CD14-positive monocyte (primary cell): ENCODE data around the gene ZMAT3. TPM values are rescaled to one million over a fixed set of nuclear protein-coding genes. Genes with fewer than 3 reads are reported as not detected.

Source experiments
- DNase-seq, 3 donors: peaks; one replicate each; pipeline ENCODE4 v3.0.0-alpha.2; 2011 to 2022
- H2AFZ ChIP-seq: 2 replicates; pipeline ENCODE4 v1.6.0; 2012; ENCODE audit warnings: mild to moderate bottlenecking, low read depth, low read length, inconsistent platforms; ENCODE audit not compliant: insufficient read depth, poor library complexity, severe bottlenecking
- H3K27ac ChIP-seq, 2 donors: 1 replicate in 1 of 2; 2 replicates in 1 of 2; pipeline ENCODE4 v1.5.1; 2012 to 2013; ENCODE audit warnings: low read length in 2 of 2, control low read depth in 1 of 2, inconsistent platforms in 1 of 2, low read depth in 1 of 2, mild to moderate bottlenecking in 1 of 2
- H3K27me3 ChIP-seq, 2 donors: one replicate each; pipeline versions ENCODE4 v1.6.0 to v1.6.1; 2011 to 2013; ENCODE audit warnings: low read length in 2 of 2; ENCODE audit not compliant: control insufficient read depth in 2 of 2, insufficient read depth in 2 of 2
- H3K36me3 ChIP-seq, 2 donors: replicated peaks in 1 of 2; 1 replicate in 1 of 2; 2 replicates in 1 of 2; pipeline versions ENCODE4 v1.5.1 to v1.6.1; 2012 to 2013; ENCODE audit warnings: low read length in 2 of 2, control low read depth in 1 of 2, inconsistent platforms in 1 of 2, mild to moderate bottlenecking in 1 of 2; ENCODE audit not compliant: insufficient read depth in 2 of 2, control insufficient read depth in 1 of 2
- H3K4me1 ChIP-seq, 2 donors: 1 replicate in 1 of 2; 2 replicates in 1 of 2; pipeline versions ENCODE4 v1.5.1 to v1.6.1; 2012 to 2013; ENCODE audit warnings: low read length in 2 of 2, control low read depth in 1 of 2, inconsistent platforms in 1 of 2, mild to moderate bottlenecking in 1 of 2, moderate library complexity in 1 of 2; ENCODE audit not compliant: insufficient read depth in 2 of 2, control insufficient read depth in 1 of 2
- H3K4me2 ChIP-seq: replicated peaks from 2 replicates; pipeline ENCODE3; 2012; ENCODE audit warnings: low read length, moderate library complexity, mild to moderate bottlenecking; ENCODE audit not compliant: poor library complexity, severe bottlenecking; ENCODE audit errors: extremely low read depth
- H3K4me3 ChIP-seq, 3 experiments: fragments of 200-600 bp in 1 of 3; sonication (generic) in 1 of 3; replicated peaks in 1 of 3; 1 replicate in 2 of 3; 2 replicates in 1 of 3; pipeline ENCODE4 v1.5.1; 2011 to 2013; ENCODE audit warnings: low read length in 3 of 3, mild to moderate bottlenecking in 3 of 3, control low read depth in 2 of 3, low read depth in 2 of 3, inconsistent platforms in 1 of 3, moderate library complexity in 1 of 3
- H3K79me2 ChIP-seq: 2 replicates; pipeline ENCODE4 v1.6.0; 2012; ENCODE audit warnings: mild to moderate bottlenecking, control low read depth, inconsistent platforms, low read length, moderate library complexity; ENCODE audit not compliant: insufficient read depth
- H3K9ac ChIP-seq: 2 replicates; pipeline ENCODE4 v1.6.0; 2017; ENCODE audit warnings: low read length, mild to moderate bottlenecking; ENCODE audit not compliant: insufficient read depth, poor library complexity, severe bottlenecking
- H3K9me3 ChIP-seq, 2 donors: replicated peaks in 1 of 2; 1 replicate in 1 of 2; 2 replicates in 1 of 2; pipeline versions ENCODE4 v1.5.1 to v1.6.1; 2012 to 2013; ENCODE audit warnings: low read length in 2 of 2, control low read depth in 1 of 2; ENCODE audit not compliant: control insufficient read depth in 1 of 2, insufficient read depth in 1 of 2
- H4K20me1 ChIP-seq: 2 replicates; pipeline ENCODE4 v1.6.0; 2012; ENCODE audit warnings: mild to moderate bottlenecking, low read length, control low read depth, moderate library complexity; ENCODE audit not compliant: insufficient read depth
- H3K27ac Mint-ChIP-seq, 7 donors: one replicate each; pipeline ENCODE4 v1.8.0; 2020; ENCODE audit warnings: mild to moderate bottlenecking in 7 of 7, mixed read lengths in 7 of 7, moderate library complexity in 6 of 7, inconsistent platforms in 2 of 7
- H3K27me3 Mint-ChIP-seq, 3 donors: one replicate each; pipeline ENCODE4 v1.8.0; 2021 to 2022; ENCODE audit warnings: low read depth in 3 of 3, mild to moderate bottlenecking in 3 of 3, mixed read lengths in 3 of 3, moderate library complexity in 3 of 3, inconsistent platforms in 1 of 3
- H3K36me3 Mint-ChIP-seq, 2 donors: one replicate each; pipeline ENCODE4 v1.8.0; 2020; ENCODE audit warnings: mixed read lengths in 2 of 2, inconsistent platforms in 1 of 2, mild to moderate bottlenecking in 1 of 2
- H3K4me1 Mint-ChIP-seq: one replicate; pipeline ENCODE4 v1.8.0; 2020; ENCODE audit warnings: mild to moderate bottlenecking, mixed read lengths
- H3K4me3 Mint-ChIP-seq, 2 donors: one replicate each; pipeline ENCODE4 v1.8.0; 2020; ENCODE audit warnings: mild to moderate bottlenecking in 2 of 2, mixed read lengths in 2 of 2, moderate library complexity in 1 of 2
- H3K9me3 Mint-ChIP-seq, 7 donors: one replicate each; pipeline ENCODE4 v1.8.0; 2020 to 2022; ENCODE audit warnings: mixed read lengths in 7 of 7, mild to moderate bottlenecking in 6 of 7, moderate library complexity in 6 of 7, inconsistent platforms in 2 of 7
- WGBS: methylation state at CpG from one replicate; pipeline ENCODE4 v1.1.5; 2013; ENCODE audit warnings: missing lambda C conversion rate; ENCODE audit not compliant: insufficient coverage; 5-methylcytosine and 5-hydroxymethylcytosine counted together
- intact Hi-C, 2 donors: fragments of 100-400 bp; cut with micrococcal nuclease; formaldehyde crosslinking; loops; one replicate each; pipeline versions ENCODE4 v1.15.0 to v1.15.1; 2023
- polyA plus RNA-seq, 3 donors: library from polyadenylated mRNA; depleted of rRNA in 1 of 3; unstranded in 2 of 3; stranded (reverse) in 1 of 3; fragments of 300-500 nt in 2 of 3; fragments of >200 nt in 1 of 3; fragmentation: Illumina TruSeq in 2 of 3; gene quantifications; 1 replicate in 2 of 3; 2 replicates in 1 of 3; pipeline ENCODE4 v1.2.3, GENCODE V29; 2012 to 2021
- TF ChIP-seq, protein P1 (sequence below): fragments of 200-600 bp; IDR thresholded peaks from one replicate; pipeline ENCODE4 v1.8.0; 2022; ENCODE audit warnings: antibody characterized with exemption, mild to moderate bottlenecking

The ZMAT3 gene
- polyA plus RNA-seq, 3 donors, result 3.9 to 9.9 (median 7.9) TPM

DNA sequence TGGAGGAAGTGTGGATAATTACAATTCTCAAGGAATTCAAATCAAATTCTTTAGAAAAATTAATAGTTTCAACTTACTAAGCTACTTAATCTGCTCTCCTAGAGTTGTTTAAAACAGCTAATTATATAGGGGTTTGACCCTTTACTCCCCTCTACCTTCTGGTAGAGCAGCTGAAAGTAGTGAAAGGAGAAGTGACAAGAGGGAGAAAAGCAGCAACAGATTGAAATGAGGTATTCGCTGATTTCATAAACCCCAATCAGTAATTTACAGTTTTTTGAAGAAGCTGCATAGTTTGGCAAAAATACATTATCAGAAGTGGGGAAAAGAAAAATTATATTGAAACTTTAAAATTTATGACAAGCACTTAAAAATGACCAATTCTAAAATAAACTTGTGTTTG is 52.8 kb downstream of the ZMAT3 start:
- Histone ChIP-seq H3K79me2 (no peaks in the 10 kb centered on the region), H3K27ac (no peak overlapping the region), H3K4me2 (no peak overlapping the region), H3K4me3 (no peak overlapping the region), H3K27me3 (no peaks in the 10 kb centered on the region), H3K4me1 (no peaks in the 10 kb centered on the region), H3K9ac (no peak overlapping the region), H4K20me1 (no peaks in the 10 kb centered on the region), H2AFZ (no peak overlapping the region), H3K36me3 (peaks cover 0 to 11% of the 10 kb centered on the region in 2 donors), H3K9me3 (no peaks in the 10 kb centered on the region)
- WGBS, result no CpG with 5 or more reads among the region's 1 CpG
- Mint-ChIP-seq H3K4me3 (no peak overlapping the region), H3K36me3 (peaks cover 15 to 16% of the 10 kb centered on the region in 2 donors), H3K9me3 (no peaks in the 10 kb centered on the region), H3K4me1 (peaks cover 9% of the 10 kb centered on the region), H3K27me3 (no peaks in the 10 kb centered on the region), H3K27ac (no peak overlapping the region)
- no peak for DNase-seq
- intact Hi-C loops, result loop anchor here (5.0 to 10.0 kb wide), 2 partner anchors 296 to 298 kb away; no protein-coding TSS in a partner anchor
- TF ChIP-seq, protein P1, sequence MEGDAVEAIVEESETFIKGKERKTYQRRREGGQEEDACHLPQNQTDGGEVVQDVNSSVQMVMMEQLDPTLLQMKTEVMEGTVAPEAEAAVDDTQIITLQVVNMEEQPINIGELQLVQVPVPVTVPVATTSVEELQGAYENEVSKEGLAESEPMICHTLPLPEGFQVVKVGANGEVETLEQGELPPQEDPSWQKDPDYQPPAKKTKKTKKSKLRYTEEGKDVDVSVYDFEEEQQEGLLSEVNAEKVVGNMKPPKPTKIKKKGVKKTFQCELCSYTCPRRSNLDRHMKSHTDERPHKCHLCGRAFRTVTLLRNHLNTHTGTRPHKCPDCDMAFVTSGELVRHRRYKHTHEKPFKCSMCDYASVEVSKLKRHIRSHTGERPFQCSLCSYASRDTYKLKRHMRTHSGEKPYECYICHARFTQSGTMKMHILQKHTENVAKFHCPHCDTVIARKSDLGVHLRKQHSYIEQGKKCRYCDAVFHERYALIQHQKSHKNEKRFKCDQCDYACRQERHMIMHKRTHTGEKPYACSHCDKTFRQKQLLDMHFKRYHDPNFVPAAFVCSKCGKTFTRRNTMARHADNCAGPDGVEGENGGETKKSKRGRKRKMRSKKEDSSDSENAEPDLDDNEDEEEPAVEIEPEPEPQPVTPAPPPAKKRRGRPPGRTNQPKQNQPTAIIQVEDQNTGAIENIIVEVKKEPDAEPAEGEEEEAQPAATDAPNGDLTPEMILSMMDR, result no peak

DNA sequence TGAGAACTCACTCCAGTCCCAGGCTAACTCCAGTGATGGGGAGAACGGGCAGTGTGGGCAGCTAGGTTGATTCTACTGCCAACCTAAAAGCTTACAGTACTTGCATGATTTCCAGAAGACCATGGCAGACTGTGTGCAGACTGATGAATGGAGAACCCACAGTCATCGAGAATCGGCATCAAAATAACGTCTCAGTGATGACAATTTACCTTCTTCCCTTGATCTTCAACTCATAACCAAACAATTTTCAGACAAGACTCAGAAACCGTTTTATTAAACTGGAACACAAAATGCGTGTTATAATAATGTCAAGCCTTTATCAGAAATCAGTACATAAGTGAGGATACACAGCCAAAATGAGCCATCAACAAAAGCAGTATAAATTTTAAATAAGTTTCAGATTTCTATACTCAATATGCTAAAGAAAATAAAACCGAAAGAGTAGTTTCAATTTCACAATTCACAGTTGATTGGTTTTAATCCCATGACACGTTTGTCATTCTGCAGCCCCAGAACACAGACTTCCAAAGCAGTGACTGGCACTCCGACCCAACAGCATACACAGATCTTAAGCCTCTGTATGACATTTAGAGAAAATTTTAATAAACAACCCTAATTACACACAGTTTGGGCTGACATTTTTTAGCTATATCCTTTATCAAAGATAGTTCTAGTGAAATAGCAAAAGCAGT is 54.5 kb downstream of the ZMAT3 start:
- WGBS, result 56% methylated on average over 3 of the region's 9 CpGs
- peaks cover 0 to 2% (median 0%) of the 10 kb centered on the region in 3 donors for H3K27me3 Mint-ChIP-seq
- no peak overlapping the region for H3K27ac ChIP-seq
- H3K36me3 ChIP-seq, result peaks cover 0 to 11% of the 10 kb centered on the region in 2 donors
- intact Hi-C loops, result loop anchor here (5.0 to 10.0 kb wide), 2 partner anchors 298 to 300 kb away; no protein-coding TSS in a partner anchor
- H3K4me3 Mint-ChIP-seq, result no peak overlapping the region
- TF ChIP-seq, protein P1, result no peak
- H3K4me1 ChIP-seq, result no peaks in the 10 kb centered on the region
- no peaks in the 10 kb centered on the region for H3K79me2 ChIP-seq
- H3K4me2 ChIP-seq, result no peak overlapping the region
- H3K4me3 ChIP-seq, result no peak overlapping the region
- peaks cover 9% of the 10 kb centered on the region for H3K4me1 Mint-ChIP-seq
- no peaks in the 10 kb centered on the region for H3K9me3 Mint-ChIP-seq
- H3K9me3 ChIP-seq, result no peaks in the 10 kb centered on the region
- H3K9ac ChIP-seq, result no peak overlapping the region
- no peaks in the 10 kb centered on the region for H4K20me1 ChIP-seq
- H3K27ac Mint-ChIP-seq, result no peak overlapping the region
- DNase-seq, result no peak
- no peak overlapping the region for H2AFZ ChIP-seq
- H3K27me3 ChIP-seq, result no peaks in the 10 kb centered on the region
- H3K36me3 Mint-ChIP-seq, result peaks cover 15% of the 10 kb centered on the region in 2 donors
